Measurements from ENCODE around the gene APOA1. TPM values are rescaled to one million over a fixed set of nuclear protein-coding genes. Genes with fewer than 3 reads are reported as not detected.

The APOA1 gene
- polyA plus RNA-seq, 1 experiment = not detected

DNA sequence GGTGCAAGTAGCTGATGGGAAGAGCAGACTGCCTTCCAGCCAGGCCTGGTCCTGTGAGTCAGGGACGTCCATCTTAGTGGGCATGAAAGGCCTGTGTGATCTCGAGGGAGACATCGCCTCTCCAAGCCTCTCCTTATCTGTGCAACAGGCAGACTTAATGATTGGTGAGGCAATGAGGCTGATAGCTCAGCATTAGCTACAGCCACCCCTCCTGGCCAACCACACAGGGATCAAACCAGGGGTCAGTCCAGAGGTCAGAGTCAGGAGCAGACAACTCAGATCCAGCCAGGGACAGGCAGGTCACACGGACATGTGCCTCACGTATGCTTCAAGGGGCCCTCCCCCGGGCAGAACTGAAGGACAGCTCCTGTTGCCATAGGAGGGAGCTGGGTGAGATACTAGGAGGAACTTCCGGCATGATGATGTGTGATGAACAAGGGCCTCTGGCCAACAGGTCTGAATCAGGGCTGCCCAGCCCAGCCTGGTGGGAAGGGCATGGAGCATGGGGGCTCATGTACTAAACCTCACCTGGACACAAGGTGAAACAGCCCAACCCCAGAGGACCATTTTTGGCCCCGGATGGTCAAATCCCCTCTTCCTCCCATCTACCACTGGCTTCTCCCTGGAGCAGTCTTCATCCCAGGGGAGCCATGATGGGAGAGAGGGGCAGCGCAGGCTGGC lies 10.5 kb downstream of the APOA1 start:
- POLR2A ChIA-PET = no interaction called here

DNA sequence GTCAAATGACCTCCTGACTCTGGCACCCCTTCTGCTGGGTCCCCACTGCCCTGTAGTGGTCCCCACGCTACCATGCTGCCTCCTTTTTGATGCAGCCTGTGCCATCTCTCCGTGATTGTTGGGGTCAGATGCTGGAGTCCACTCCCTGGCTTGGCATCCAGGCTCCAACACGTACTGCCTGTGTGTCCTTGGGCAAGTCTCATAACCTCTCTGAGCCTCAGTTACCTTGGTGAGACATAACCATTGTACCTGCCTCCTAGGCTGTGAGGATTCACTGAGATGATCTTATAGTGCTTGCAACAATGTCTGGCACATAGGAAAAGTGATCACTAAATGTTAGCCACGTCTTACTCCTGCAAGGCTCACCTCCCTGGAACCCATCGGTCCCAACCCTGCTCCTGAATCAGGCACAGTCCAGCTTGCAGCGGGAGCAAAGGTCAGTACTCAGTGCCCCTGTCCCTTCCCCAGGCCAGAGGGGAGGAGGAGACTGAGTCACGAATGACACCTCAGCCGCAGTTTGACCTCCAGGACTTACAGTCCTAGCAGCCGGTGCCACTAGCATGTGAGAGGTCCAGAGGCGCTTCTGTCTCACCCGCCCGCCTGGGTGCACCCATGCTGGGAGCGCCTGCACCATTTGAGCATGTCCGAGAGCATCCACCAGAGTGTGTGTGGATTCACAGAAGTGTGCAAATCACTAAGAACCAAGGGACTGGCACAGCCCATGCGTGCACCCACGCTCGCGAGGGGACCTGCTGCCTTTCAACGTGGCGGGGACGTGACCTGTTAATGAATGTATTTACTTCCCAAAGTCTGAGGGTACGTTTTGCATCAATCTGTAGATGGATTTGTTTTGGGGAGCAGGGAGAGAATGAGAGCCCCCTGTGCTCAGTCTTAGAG lies 11.3 kb downstream of the APOA1 start:
- CTCF ChIA-PET = interaction anchor here (1.1 kb wide), 1 partner anchor 10 kb away, joined by 4 read pairs; no protein-coding TSS in a partner anchor
- TF ChIP-seq, protein P1, sequence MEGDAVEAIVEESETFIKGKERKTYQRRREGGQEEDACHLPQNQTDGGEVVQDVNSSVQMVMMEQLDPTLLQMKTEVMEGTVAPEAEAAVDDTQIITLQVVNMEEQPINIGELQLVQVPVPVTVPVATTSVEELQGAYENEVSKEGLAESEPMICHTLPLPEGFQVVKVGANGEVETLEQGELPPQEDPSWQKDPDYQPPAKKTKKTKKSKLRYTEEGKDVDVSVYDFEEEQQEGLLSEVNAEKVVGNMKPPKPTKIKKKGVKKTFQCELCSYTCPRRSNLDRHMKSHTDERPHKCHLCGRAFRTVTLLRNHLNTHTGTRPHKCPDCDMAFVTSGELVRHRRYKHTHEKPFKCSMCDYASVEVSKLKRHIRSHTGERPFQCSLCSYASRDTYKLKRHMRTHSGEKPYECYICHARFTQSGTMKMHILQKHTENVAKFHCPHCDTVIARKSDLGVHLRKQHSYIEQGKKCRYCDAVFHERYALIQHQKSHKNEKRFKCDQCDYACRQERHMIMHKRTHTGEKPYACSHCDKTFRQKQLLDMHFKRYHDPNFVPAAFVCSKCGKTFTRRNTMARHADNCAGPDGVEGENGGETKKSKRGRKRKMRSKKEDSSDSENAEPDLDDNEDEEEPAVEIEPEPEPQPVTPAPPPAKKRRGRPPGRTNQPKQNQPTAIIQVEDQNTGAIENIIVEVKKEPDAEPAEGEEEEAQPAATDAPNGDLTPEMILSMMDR (IDR thresholded peaks at IDR 0.05; ENCODE audit: low read depth, low read length) = no peak
- POLR2A ChIA-PET = no interaction called here
- DNase-seq (ENCODE audit: low read depth, low spot score) = no peak
- H3K27me3 ChIP-seq (ENCODE audit: control insufficient read depth, insufficient read depth, low read length) = peaks cover 5% of the 10 kb centered on the region
- H3K4me3 ChIP-seq (ENCODE audit: low read depth, low read length) = no peak overlapping the region
- no peak overlapping the region for H3K27ac ChIP-seq (ENCODE audit: low read depth, low read length)
- no peaks in the 10 kb centered on the region for H3K9me3 ChIP-seq (ENCODE audit: control insufficient read depth, insufficient read depth, low read length)

More for the DNA sequence above, 10.5 kb downstream of the APOA1 start:
- no peak for DNase-seq (ENCODE audit: low read depth, low spot score)
- CTCF ChIA-PET = interaction anchor here (1.0 kb wide), 1 partner anchor 14 kb away, joined by 3 read pairs; no protein-coding TSS in a partner anchor
- Histone ChIP-seq H3K4me3 (ENCODE audit: low read depth, low read length) (no peak overlapping the region), H3K27me3 (ENCODE audit: control insufficient read depth, insufficient read depth, low read length) (peaks cover 5% of the 10 kb centered on the region), H3K27ac (ENCODE audit: low read depth, low read length) (no peak overlapping the region), H3K9me3 (ENCODE audit: control insufficient read depth, insufficient read depth, low read length) (no peaks in the 10 kb centered on the region)
- TF ChIP-seq, protein P1 (IDR thresholded peaks at IDR 0.05; ENCODE audit: low read depth, low read length) = no peak

DNA sequence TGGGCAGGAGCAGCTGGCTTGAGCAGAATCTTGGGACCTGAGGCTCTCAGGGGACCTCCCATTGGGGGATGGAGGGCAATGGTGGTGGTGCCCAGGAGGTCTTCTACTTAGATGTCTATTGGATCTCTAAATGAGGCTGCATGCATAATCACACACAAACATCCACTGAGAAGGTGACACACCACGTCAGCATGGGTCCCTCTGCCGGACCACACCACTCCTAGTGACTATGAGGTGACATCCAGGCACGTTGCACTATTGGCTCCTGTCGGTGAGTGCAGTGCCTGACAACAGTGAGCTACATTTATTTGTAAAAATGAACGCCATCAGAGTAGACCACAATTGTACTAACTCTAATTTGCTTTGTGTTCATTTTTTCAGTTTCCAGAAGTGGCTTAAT lies 12.0 kb downstream of the APOA1 start:
- ChIA-PET POLR2A (interaction anchor here (0.7 kb wide), 1 partner anchor 12 kb away, joined by 5 read pairs; no protein-coding TSS in a partner anchor), CTCF (interaction anchor here (1.1 kb wide), 1 partner anchor 10 kb away, joined by 4 read pairs; no protein-coding TSS in a partner anchor)
- Histone ChIP-seq H3K27me3 (ENCODE audit: control insufficient read depth, insufficient read depth, low read length) (peaks cover 8% of the 10 kb centered on the region), H3K27ac (ENCODE audit: low read depth, low read length) (no peak overlapping the region), H3K9me3 (ENCODE audit: control insufficient read depth, insufficient read depth, low read length) (no peaks in the 10 kb centered on the region), H3K4me3 (ENCODE audit: low read depth, low read length) (no peak overlapping the region)
- no peak for DNase-seq (ENCODE audit: low read depth, low spot score)
- TF ChIP-seq, protein P1 (IDR thresholded peaks at IDR 0.05; ENCODE audit: low read depth, low read length) = no peak

DNA sequence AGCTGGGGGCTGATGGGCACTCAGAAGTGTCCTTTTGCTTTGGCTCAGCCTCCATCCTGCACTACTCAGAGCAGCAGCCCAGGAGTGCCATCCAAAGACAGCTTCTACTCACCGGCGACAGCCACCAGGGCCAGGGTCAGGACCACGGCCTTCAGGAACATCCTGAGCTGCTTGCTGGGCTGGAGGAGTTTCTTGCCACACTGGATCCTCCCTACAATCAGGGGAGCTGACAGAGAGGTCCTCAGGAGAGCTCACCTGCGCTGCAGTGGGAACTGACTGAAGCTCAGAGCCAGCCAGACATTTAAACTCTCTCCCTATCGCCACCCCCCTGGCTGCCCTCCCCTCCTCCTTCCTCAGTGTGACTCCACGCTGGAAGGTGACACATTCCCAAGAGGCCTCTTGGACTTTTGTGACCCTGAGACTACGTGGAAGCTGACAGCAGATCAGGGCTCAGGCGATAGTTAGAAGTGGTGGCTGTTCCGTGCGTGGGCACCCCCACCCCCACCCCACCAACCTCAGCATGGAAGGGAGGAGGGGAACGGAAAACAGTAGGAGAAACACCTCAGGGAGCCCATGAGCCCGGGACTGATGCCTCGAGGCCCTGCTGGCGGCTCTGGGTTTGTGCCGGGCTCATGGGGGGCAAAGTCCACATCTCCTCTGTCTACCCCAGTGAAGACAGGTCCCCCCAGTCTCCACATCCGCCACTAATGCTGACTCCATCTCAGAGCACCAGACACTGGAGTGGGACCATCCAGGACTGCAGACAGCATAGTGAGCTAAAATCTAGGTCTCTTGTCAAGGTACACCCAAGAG lies 14.2 kb downstream of the APOA1 start, which contains the start of gene APOA4:
APOA4 (minus strand) TSS at position 274 of the 813 bp plus-strand sequence; CDS start at position 161, 113 bp downstream.
- no peak for DNase-seq (ENCODE audit: low read depth, low spot score)

More for the DNA sequence above, 14.2 kb downstream of the APOA1 start, which contains the start of gene APOA4:
- H3K9me3 ChIP-seq (ENCODE audit: control insufficient read depth, insufficient read depth, low read length) = no peaks in the 10 kb centered on the region
- no peak within 1 kb of the TSS for H3K27ac ChIP-seq (ENCODE audit: low read depth, low read length)
- ChIA-PET CTCF (interaction anchor here (0.5 to 1.5 kb wide), 4 partner anchors 12 to 316 kb away, joined by 3 to 5 read pairs (median 4); partner anchors contain the start of gene APOA5), POLR2A (interaction anchor here (1.5 kb wide), 1 partner anchor 30 kb away, joined by 4 read pairs; no protein-coding TSS in a partner anchor)
- H3K4me3 ChIP-seq (ENCODE audit: low read depth, low read length) = no peak within 1 kb of the TSS
- H3K27me3 ChIP-seq (ENCODE audit: control insufficient read depth, insufficient read depth, low read length) = peaks cover 8% of the 10 kb centered on the region
- TF ChIP-seq, protein P1 (IDR thresholded peaks at IDR 0.05; ENCODE audit: low read depth, low read length) = no peak
